Measurements from ENCODE around the gene GBA2.

- TF ChIP-seq POLR2A (IDR thresholded peaks at IDR 0.05) (no peak), CTCF (IDR thresholded peaks at IDR 0.05) (no peak)
Measured at GRCh38 chr9:35757226-35757891, 8.3 kb upstream of the GBA2 start.
